Kidney (tissue), 14 donors: Measurements from ENCODE around the gene PRKCE. TPM values are rescaled to one million over a fixed set of nuclear protein-coding genes. Genes with fewer than 3 reads are reported as not detected.

Source experiments
- DNase-seq, 5 donors: peaks; one replicate each; pipeline ENCODE4 v3.0.0-alpha.2; 2013 to 2020
- FAIRE-seq: peaks from 2 replicates; lab custom pipeline; 2012; peaks lifted over from hg19 to GRCh38; lab: Jason Lieb, UNC
- H3K27ac ChIP-seq, 2 donors: one replicate each; pipeline ENCODE4 v1.7.0; 2013; ENCODE audit warnings: low read depth in 2 of 2, low read length in 2 of 2, inconsistent platforms in 1 of 2
- H3K27me3 ChIP-seq: one replicate; pipeline ENCODE4 v1.7.1; 2013; ENCODE audit warnings: low read length, inconsistent platforms; ENCODE audit not compliant: control insufficient read depth, insufficient read depth
- H3K36me3 ChIP-seq, 3 donors: one replicate each; pipeline versions ENCODE4 v1.7.0 to v1.7.1; 2013; ENCODE audit warnings: low read length in 3 of 3, control low read depth in 1 of 3, inconsistent platforms in 1 of 3; ENCODE audit not compliant: insufficient read depth in 3 of 3, control insufficient read depth in 2 of 3
- H3K4me1 ChIP-seq, 3 donors: one replicate each; pipeline versions ENCODE4 v1.7.0 to v1.7.1; 2013; ENCODE audit warnings: low read length in 3 of 3, inconsistent platforms in 1 of 3, low read depth in 1 of 3; ENCODE audit not compliant: control insufficient read depth in 2 of 3, insufficient read depth in 2 of 3
- H3K4me3 ChIP-seq, 3 donors: one replicate each; pipeline versions ENCODE4 v1.7.0 to v1.8.1; 2013; ENCODE audit warnings: low read length in 3 of 3, control low read depth in 1 of 3, inconsistent platforms in 1 of 3
- H3K9ac ChIP-seq, 3 donors: one replicate each; pipeline versions ENCODE4 v1.7.0 to v1.7.1; 2013; ENCODE audit warnings: low read length in 3 of 3, control low read depth in 1 of 3, inconsistent platforms in 1 of 3
- H3K9me3 ChIP-seq, 3 donors: one replicate each; pipeline versions ENCODE4 v1.7.0 to v1.7.1; 2013; ENCODE audit warnings: low read length in 3 of 3, control low read depth in 1 of 3, inconsistent platforms in 1 of 3; ENCODE audit not compliant: control insufficient read depth in 2 of 3, insufficient read depth in 1 of 3
- intact Hi-C: fragments of 100-400 bp; cut with DNase I; formaldehyde crosslinking; loops from one replicate; pipeline ENCODE4 v1.11.1; 2022
- polyA plus RNA-seq: library from polyadenylated mRNA; stranded (reverse); fragments of 350-450 nt; fragmentation: Illumina TruSeq; extraction: RNeasy Lipid Tissue Mini Kit (QIAGEN cat#74804); gene quantifications from one replicate; pipeline ENCODE4 v1.2.3, GENCODE V29; 2014; ENCODE audit warnings: low read depth, low replicate concordance; ENCODE audit not compliant: insufficient read depth
- total RNA-seq: library from RNA; stranded (reverse); fragmentation: NEBNext Ultra II Directional; extraction: Animal tissue kit (Norgen Biotek cat#: 25700); gene quantifications from one replicate; pipeline ENCODE4 v1.2.1, GENCODE V29; 2021
- TF ChIP-seq, protein P1 (sequence below): IDR thresholded peaks from 3 replicates; pipeline ENCODE4 v1.5.1; 2012; ENCODE audit warnings: mild to moderate bottlenecking, moderate library complexity, borderline replicate concordance; ENCODE audit not compliant: insufficient read depth; ENCODE audit errors: extremely low read depth
- donor health status: control.
- donor health status: control.
- donor health status: control.
- donor health status: control.
- donor health status: control.
- donor health status: DM: yes; HTN: yes; CAD: no.
- donor health status: Normal renal cell carcinoma (clear cell type).

The PRKCE gene
- total and polyA plus RNA-seq, 2 donors from 2014 or later: 11.1 to 27.3 TPM

DNA sequence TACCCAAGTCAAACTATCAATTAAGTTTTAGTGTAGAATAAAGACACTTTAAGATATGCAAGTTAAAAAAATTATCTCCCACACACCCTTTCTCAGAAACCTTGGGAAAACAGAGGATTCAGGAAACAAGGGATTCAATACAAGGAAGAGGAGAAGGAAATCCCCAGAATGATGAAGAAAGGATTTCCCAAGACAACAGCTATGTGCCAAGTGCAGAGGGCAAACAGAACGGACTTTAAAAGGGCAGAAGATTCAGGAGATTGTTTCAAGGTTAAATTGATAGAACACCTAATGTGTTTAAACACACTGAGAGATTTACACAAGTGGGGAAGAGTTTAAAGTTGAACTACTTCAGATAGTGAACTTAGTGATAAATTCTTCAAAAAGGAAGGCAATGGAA, 574.3 kb downstream of the PRKCE start:
- Histone ChIP-seq H3K9me3 (no peaks in the 10 kb centered on the region), H3K27me3 (no peaks in the 10 kb centered on the region), H3K36me3 (no peaks in the 10 kb centered on the region), H3K27ac (no peak overlapping the region), H3K9ac (no peak overlapping the region), H3K4me1 (peaks cover 0 to 6% (median 0%) of the 10 kb centered on the region in 3 donors), H3K4me3 (no peak overlapping the region)
- FAIRE-seq: no peak
- intact Hi-C loops: no loop called here
- DNase-seq: no peak
- TF ChIP-seq, protein P1, sequence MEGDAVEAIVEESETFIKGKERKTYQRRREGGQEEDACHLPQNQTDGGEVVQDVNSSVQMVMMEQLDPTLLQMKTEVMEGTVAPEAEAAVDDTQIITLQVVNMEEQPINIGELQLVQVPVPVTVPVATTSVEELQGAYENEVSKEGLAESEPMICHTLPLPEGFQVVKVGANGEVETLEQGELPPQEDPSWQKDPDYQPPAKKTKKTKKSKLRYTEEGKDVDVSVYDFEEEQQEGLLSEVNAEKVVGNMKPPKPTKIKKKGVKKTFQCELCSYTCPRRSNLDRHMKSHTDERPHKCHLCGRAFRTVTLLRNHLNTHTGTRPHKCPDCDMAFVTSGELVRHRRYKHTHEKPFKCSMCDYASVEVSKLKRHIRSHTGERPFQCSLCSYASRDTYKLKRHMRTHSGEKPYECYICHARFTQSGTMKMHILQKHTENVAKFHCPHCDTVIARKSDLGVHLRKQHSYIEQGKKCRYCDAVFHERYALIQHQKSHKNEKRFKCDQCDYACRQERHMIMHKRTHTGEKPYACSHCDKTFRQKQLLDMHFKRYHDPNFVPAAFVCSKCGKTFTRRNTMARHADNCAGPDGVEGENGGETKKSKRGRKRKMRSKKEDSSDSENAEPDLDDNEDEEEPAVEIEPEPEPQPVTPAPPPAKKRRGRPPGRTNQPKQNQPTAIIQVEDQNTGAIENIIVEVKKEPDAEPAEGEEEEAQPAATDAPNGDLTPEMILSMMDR: no peak

DNA sequence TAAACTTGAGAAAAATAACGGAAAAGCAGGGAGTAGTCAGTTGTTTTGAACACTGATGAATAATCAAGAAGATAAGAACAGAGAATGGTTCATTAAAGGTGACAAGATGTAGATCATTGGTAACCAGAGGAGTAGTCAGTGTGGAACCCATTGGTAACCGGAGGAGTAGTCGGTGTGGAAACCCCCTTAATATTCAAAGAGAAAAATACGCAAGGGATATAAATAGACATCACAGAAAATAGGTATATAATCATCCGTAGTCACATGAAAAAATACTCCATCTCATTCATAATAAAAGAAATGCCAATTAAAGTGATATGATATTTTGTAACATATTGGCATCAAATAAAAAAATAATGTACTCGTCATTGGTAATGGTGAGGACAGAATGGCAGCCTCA, 575.1 kb downstream of the PRKCE start:
- no peaks in the 10 kb centered on the region for H3K9me3 ChIP-seq
- H3K27ac ChIP-seq: no peak overlapping the region
- H3K4me1 ChIP-seq: peaks cover 0 to 7% (median 0%) of the 10 kb centered on the region in 3 donors
- no peak overlapping the region for H3K4me3 ChIP-seq
- TF ChIP-seq, protein P1: no peak
- no peak overlapping the region for H3K9ac ChIP-seq
- intact Hi-C loops: no loop called here
- no peaks in the 10 kb centered on the region for H3K27me3 ChIP-seq
- DNase-seq (no peak), FAIRE-seq (no peak)
- no peaks in the 10 kb centered on the region for H3K36me3 ChIP-seq

DNA sequence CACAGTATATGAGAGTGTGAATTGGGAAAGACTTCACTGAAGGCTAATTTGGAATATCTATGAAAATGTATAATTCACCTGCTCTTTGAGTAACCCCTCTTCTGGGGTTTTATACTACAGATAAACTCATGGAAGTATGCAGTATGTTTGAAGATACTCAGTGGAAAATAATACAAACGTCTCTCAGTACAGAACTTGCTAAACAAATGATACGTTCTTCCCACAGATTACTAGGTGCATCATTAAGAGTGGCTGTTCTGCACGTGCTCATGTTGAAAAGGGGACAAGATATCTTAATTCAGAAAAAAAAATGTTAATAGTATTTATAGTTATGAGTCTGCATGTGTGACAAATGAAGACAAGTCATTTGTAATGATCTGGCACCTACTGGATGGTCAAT, 575.5 kb downstream of the PRKCE start:
- Histone ChIP-seq H3K9ac (no peak overlapping the region), H3K4me1 (peaks cover 0 to 7% (median 0%) of the 10 kb centered on the region in 3 donors), H3K27me3 (no peaks in the 10 kb centered on the region), H3K9me3 (no peaks in the 10 kb centered on the region), H3K4me3 (no peak overlapping the region), H3K36me3 (no peaks in the 10 kb centered on the region), H3K27ac (no peak overlapping the region)
- DNase-seq (no peak), FAIRE-seq (no peak)
- intact Hi-C loops: no loop called here
- TF ChIP-seq, protein P1: no peak
